GM18519 (cell line): ENCODE results near the gene CYB5D1.

Experiments
- ATAC-seq: cut with Tn5 transposase; IDR thresholded peaks from one replicate; pipeline ENCODE4 v1.9.1; 2021; ENCODE audit warnings: mild to moderate bottlenecking, moderate library complexity; ENCODE audit not compliant: unreplicated experiment, low FRiP score

The CYB5D1 gene

DNA sequence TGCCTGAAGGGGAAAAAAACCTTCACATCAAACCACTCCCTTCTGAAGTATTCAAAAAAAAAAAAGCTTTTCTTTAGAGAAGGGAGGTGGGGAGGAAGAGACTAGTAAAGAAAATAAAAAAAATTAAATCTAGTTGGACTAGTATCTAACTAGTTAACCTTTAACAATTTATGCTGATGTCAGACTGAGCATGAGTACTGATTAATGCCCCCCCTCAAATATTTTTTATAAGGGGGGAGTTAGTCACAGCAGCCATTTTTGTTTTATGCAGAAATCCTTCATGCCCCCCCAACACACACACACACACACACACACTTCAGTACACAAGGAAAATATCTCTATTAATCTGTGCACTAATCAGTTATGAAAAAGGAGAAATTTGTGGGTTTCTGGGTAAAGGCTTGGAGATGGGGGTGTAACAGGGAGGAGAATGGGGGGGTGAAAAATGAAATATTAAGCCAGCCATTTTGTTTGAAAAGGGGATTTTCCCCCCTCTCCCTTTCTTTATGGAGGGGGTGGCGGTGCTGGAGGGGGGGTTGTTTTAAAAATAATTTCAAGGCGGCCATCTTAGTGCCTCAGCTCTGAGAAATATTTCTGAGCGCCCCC is 26.1 kb downstream of the CYB5D1 start:
- ATAC-seq = no peak

- no peak for ATAC-seq
Observed at GRCh38 chr17:7884581-7885366, 27.0 kb downstream of the CYB5D1 start.

- no peak for ATAC-seq
Observed at GRCh38 chr17:7885367-7886226, 27.8 kb downstream of the CYB5D1 start.

GRCh38 chr17:7886227-7887037 is 28.6 kb downstream of the CYB5D1 start:
- ATAC-seq = no peak

DNA sequence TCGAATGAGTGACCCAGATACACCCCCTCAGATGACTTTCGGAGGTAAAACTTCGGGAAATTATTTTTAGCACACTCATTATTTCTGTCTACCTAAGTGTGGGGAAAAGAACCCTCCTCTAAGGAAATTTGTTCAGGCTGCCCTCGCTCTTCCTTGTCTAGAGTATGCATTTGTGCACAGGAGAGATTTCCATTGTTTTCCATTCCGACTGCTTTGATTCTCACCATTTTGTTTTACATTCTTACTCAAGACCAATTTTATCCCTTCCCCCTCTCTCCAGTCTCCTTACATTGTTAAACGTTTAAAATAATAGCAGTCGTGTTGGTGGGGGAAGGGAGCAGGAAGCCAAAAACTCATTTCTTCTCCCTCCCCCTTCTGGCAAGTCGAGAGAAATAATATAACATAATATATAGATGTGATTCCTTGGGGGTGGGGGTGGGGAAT is 29.3 kb downstream of the CYB5D1 start:
- no peak for ATAC-seq

DNA sequence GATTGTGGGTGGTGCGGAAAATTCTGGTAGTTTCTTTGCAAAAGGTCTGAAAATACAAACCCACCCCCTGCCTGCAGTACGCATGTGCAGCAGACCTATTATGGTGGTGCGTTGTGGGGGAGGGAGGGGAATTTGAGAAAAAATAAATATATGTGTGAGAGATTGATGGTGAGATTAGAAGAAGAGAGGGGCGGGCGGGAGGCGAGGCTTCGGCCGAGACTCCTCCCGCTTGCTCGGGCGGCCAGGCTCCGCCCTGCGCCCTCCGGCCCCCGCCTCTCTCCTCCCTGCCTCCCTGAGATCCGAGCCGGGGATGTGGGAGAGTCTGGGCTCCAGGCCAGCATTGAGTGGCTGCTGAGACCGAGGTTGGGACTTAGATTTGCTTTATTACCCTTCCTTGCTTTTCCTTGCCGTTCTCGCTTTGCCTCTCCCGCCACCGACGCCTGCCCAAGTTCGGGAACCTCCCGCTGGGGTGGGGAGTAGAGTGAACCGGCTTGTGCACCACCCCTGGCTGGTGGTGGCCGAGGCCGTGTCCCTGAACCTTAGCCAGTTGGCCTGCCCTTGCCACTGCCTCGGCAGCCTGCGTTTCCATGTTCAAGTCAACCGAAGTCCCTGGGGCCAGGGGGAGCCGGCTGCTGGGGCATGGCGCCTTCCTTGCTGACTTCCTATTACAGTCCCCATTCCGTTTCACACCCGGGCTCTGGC is 29.8 kb downstream of the CYB5D1 start:
- no peak for ATAC-seq

DNA sequence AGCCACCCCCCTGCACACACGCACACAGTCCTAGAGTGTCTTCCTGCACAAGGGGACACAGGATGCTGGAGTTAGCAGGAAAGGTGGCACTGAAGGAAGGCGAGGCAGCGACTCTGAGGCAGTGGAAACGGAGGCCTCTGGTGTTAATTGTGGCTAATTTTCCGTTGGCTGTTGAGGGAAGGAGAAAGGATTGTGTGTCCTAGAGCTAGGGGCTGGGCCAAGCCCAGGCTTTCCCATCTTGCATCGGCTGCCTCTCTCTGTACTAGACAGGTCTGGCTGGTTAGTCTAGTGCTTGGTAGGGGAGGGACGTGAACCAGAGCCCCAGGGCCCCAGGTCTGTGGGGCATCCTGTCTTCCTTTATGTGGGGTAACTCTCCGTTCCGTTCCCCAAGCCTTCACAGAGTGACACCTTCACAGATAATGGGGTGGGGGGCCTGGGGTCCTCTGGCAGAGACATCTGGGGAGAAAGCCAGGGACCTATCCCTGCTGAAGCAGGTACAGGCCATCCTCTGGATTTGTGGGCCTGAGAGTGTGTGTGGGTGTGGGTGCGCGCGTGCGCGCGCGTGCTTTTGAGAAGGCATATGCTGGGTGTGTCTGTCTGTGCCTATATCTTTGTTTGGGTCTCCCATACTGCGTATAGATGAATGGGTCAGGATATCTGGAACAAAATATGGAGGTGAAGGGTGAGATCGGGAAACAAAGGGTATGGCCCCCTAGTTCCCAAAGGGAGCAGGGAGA is 30.5 kb downstream of the CYB5D1 start, which contains the start of gene CHD3:
Gene CHD3, plus strand, starts transcription at position 606 of the 737 bp plus-strand sequence. CDS start 212 bp downstream, outside the sequence.
- ATAC-seq = no peak

DNA sequence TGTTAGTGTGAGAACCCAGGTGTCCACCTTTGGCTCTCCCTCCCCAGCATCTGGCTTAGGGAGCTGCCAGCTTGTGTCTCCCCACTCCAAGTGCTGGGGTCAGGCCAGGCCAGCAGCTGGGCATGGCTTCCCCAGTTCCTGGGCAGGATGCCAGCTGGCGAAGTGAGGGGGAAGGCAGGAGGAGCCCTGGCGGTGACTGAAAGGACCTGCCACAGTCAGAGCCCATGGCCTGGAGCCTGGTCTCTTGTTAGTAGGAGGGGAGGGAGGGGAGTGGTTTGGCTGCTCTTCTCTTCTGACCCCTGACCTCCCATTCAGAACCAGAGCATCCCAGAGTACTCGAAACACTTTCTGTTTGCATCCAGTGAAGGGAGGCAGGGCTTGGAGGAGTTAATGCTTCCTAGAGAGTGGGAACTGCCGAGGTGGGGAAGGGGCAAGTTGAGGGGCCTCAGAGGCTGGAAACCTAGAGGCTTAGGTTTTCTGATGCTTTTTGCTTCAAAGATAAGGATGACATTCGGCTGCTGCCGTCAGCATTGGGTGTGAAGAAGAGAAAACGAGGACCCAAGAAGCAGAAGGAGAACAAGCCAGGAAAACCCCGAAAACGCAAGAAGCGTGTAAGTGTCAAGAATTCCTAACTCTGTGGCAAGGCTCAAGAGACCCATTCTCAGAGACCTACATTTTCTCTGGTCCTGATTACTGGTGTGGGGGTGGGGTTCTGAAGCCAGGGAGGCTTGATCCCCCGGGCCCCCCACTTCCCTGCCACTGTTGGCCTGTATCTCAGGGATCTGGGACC is 31.6 kb downstream of the CYB5D1 start:
- ATAC-seq = no peak

DNA sequence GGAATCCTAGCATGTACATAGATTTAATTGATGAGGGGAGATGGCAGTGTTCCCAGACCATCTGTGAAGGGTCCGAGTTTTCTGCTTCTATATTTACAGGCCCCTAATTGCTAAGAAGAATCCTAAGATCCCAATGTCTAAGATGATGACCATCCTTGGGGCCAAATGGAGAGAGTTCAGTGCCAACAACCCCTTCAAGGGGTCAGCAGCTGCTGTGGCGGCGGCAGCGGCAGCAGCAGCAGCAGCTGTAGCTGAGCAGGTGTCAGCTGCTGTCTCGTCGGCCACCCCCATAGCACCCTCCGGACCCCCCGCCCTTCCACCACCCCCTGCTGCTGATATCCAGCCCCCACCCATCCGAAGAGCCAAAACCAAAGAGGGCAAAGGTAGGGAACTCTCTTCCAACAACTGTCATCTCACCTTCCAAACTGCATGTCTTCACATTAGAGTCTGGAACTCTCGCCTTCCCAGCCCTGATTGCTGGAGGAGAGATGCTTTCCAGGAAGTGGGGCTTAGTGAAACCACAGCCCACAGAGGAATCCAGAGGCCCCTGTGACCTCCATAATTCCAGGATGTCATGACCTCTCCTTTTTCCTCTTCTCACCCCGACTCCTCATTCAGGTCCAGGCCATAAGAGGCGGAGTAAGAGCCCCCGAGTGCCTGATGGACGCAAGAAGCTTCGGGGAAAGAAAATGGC is 35.5 kb downstream of the CYB5D1 start:
- no peak for ATAC-seq

DNA sequence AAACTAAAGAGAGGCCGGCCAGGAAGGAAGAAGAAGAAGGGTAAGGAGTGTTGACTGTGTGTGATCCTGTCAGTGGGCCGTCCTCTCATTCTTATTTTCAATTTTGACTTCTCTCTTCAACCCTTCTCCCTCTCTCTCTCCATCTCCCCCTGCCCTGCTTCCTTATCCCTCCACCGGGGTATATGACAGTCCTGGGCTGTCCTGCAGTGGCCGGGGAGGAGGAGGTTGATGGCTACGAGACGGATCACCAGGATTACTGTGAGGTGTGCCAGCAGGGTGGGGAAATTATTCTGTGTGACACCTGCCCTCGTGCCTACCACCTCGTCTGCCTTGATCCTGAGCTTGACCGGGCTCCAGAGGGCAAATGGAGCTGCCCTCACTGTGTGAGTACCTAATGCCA is 36.4 kb downstream of the CYB5D1 start:
- ATAC-seq = no peak

- ATAC-seq = no peak
Observed at GRCh38 chr17:7894866-7895265, 37.1 kb downstream of the CYB5D1 start.

DNA sequence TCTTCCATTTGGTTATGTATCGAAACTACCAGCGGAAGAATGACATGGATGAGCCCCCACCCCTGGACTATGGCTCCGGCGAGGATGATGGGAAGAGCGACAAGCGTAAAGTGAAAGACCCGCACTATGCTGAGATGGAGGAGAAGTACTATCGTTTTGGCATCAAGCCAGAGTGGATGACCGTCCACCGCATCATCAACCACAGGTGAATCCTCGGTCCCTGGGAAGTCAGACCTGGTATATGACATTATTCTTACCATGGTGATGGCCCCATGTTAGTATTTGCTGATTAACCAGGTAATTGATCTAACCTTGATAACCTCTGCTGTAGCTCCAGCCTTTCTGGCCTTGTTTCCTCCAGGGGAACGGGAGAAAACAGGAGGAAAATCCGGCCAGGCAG is 39.3 kb downstream of the CYB5D1 start:
- no peak for ATAC-seq

- ATAC-seq = no peak
Observed at GRCh38 chr17:7897773-7898172, 40.0 kb downstream of the CYB5D1 start.

- no peak for ATAC-seq
Observed at GRCh38 chr17:7903154-7904103, 45.6 kb downstream of the CYB5D1 start.

DNA sequence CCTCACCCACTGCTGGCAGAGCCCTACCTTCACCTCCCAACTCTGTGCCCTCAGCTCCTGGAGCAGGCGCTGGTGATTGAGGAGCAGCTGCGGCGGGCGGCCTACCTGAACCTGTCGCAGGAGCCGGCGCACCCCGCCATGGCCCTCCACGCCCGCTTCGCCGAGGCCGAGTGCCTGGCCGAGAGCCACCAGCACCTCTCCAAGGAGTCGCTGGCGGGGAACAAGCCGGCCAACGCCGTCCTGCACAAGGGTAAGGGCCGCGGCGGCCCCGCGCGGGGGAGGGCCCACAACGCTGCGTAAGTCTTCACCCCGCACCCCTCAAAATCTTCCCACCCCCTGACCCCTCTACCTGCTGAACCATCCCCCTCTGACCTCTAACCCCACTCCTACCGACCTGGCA is 51.3 kb downstream of the CYB5D1 start:
- no peak for ATAC-seq

- no peak for ATAC-seq
Observed at GRCh38 chr17:7910281-7910680, 52.5 kb downstream of the CYB5D1 start.

DNA sequence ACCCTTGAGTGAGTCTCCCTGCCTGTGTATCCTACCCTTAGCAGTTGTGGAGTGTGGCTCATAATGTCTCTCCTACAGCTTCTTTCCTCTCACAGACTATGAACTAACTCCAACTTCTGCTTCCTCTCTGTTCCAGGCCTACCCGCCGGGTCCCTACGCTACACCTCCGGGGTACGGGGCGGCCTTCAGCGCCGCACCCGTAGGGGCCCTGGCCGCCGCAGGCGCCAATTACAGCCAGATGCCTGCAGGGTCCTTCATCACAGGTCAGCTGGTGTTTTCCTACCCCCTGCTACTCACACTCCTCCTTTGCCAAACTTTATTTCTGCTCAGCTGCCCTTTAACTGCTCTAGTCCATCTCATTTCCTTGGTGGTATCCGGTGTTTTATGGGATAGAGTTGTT is 52.9 kb downstream of the CYB5D1 start:
- no peak for ATAC-seq
